MCF 10A (cell line): ENCODE measurements around the gene FMNL2. TPM values are rescaled to one million over a fixed set of nuclear protein-coding genes. Genes with fewer than 3 reads are reported as not detected.

Experiments
- BruUV-seq: library from RNA; stranded (reverse); fragments of 400-500 nt; replicated peaks from 2 replicates; lab custom pipeline; 2021; lab: Mats Ljungman, UMichigan
- CTCF ChIA-PET: fragments of 300-600 bp; sonication (Branson Sonifier 250); formaldehyde crosslinking; extraction: SDS; loops from one replicate; lab custom pipeline; 2021; ENCODE audit warnings: antibody characterized with exemption, inconsistent platforms; lab: Yijun Ruan, JAX
- POLR2A ChIA-PET: fragments of 300-600, 350-650 bp; sonication (Branson Sonifier 250); formaldehyde crosslinking; extraction: SDS; loops from one replicate; lab custom pipeline; 2020; ENCODE audit warnings: antibody characterized with exemption, inconsistent platforms; lab: Yijun Ruan, JAX
- DNase-seq: peaks from one replicate; pipeline ENCODE4 v3.0.0-alpha.2; 2018; ENCODE audit not compliant: unreplicated experiment
- H3K27ac Mint-ChIP-seq: one replicate; pipeline ENCODE4 v1.8.0; 2022; ENCODE audit warnings: mild to moderate bottlenecking, low read depth, mixed read lengths; ENCODE audit not compliant: unreplicated experiment
- H3K27me3 Mint-ChIP-seq: one replicate; pipeline ENCODE4 v1.8.0; 2022; ENCODE audit warnings: mixed read lengths; ENCODE audit not compliant: insufficient read depth, unreplicated experiment
- H3K36me3 Mint-ChIP-seq: one replicate; pipeline ENCODE4 v1.8.0; 2022; ENCODE audit warnings: mild to moderate bottlenecking, moderate library complexity, mixed read lengths; ENCODE audit not compliant: insufficient read depth, unreplicated experiment
- H3K4me1 Mint-ChIP-seq: one replicate; pipeline ENCODE4 v1.8.0; 2022; ENCODE audit warnings: mixed read lengths; ENCODE audit not compliant: insufficient read depth, unreplicated experiment
- H3K4me3 Mint-ChIP-seq: one replicate; pipeline ENCODE4 v1.8.0; 2022; ENCODE audit warnings: mild to moderate bottlenecking, moderate library complexity, mixed read lengths; ENCODE audit not compliant: unreplicated experiment
- H3K9me3 Mint-ChIP-seq: one replicate; pipeline ENCODE4 v1.8.0; 2022; ENCODE audit warnings: mixed read lengths; ENCODE audit not compliant: unreplicated experiment
- CTCF ChIP-seq: fragments of 200-600 bp; IDR thresholded peaks from one replicate; pipeline ENCODE4 v1.8.0; 2022; ENCODE audit warnings: antibody characterized with exemption, mild to moderate bottlenecking; ENCODE audit not compliant: unreplicated experiment
- intact Hi-C: fragments of 100-400 bp; cut with micrococcal nuclease; formaldehyde crosslinking; loops from 2 replicates; pipeline ENCODE4 v1.14.1; 2022
- total RNA-seq: library from RNA; stranded (reverse); gene quantifications from 2 replicates; pipeline ENCODE4 v1.2.3, GENCODE V29; 2022

Gene FMNL2
- total RNA-seq, 1 experiment from 2014 or later: 76.5 TPM

- no peak overlapping the region for H3K4me3 Mint-ChIP-seq
- intact Hi-C loops: no loop called here
- peaks cover 13% of the 10 kb centered on the region for H3K36me3 Mint-ChIP-seq
- H3K27ac Mint-ChIP-seq: peak overlapping the region; percentile 64
- peaks cover 21% of the 10 kb centered on the region for H3K4me1 Mint-ChIP-seq
- ChIA-PET CTCF (interaction anchor here (1.1 to 2.2 kb wide), 5 partner anchors 9 to 50 kb away, joined by 3 to 11 read pairs (median 4); no protein-coding TSS in a partner anchor), POLR2A (interaction anchor here (0.7 to 2.6 kb wide), 4 partner anchors 10 to 27 kb away, joined by 3 to 23 read pairs (median 6); no protein-coding TSS in a partner anchor)
- no TSS peak for BruUV-seq
- TF ChIP-seq CTCF: no peak
- no peaks in the 10 kb centered on the region for H3K27me3 Mint-ChIP-seq
- no peak for DNase-seq
- no peaks in the 10 kb centered on the region for H3K9me3 Mint-ChIP-seq
Measured at GRCh38 chr2:152455738-152456137, 120.8 kb downstream of the FMNL2 start.

- POLR2A ChIA-PET: interaction anchor here (0.9 to 2.6 kb wide), 4 partner anchors 9 to 11 kb away, joined by 3 to 23 read pairs (median 6); no protein-coding TSS in a partner anchor
- peak; percentile 73 for DNase-seq
- CTCF ChIA-PET: interaction anchor here (0.7 to 1.6 kb wide), 4 partner anchors 10 to 118 kb away, joined by 3 to 4 read pairs (median 3); no protein-coding TSS in a partner anchor
- TF ChIP-seq CTCF: no peak
- Mint-ChIP-seq H3K27me3 (no peaks in the 10 kb centered on the region), H3K36me3 (peaks cover 13% of the 10 kb centered on the region), H3K27ac (peak overlapping the region; percentile 64), H3K4me1 (peaks cover 21% of the 10 kb centered on the region), H3K4me3 (no peak overlapping the region), H3K9me3 (no peaks in the 10 kb centered on the region)
- BruUV-seq: no TSS peak
- intact Hi-C loops: no loop called here
Measured at GRCh38 chr2:152456262-152456661, 121.3 kb downstream of the FMNL2 start.

GRCh38 chr2:152458441-152458940 is 123.5 kb downstream of the FMNL2 start:
- Mint-ChIP-seq H3K27me3 (no peaks in the 10 kb centered on the region), H3K4me1 (peaks cover 21% of the 10 kb centered on the region), H3K9me3 (no peaks in the 10 kb centered on the region), H3K4me3 (no peak overlapping the region), H3K27ac (no peak overlapping the region), H3K36me3 (peaks cover 6% of the 10 kb centered on the region)
- no peak for DNase-seq
- POLR2A ChIA-PET: no interaction called here
- BruUV-seq: no TSS peak
- intact Hi-C loops: no loop called here
- TF ChIP-seq CTCF: no peak
- CTCF ChIA-PET: no interaction called here

- BruUV-seq: no TSS peak
- H3K4me3 Mint-ChIP-seq: no peak overlapping the region
- DNase-seq: no peak
- CTCF ChIA-PET: interaction anchor here (0.8 kb wide), 1 partner anchor 41 kb away, joined by 4 read pairs; no protein-coding TSS in a partner anchor
- H3K27me3 Mint-ChIP-seq: no peaks in the 10 kb centered on the region
- no peaks in the 10 kb centered on the region for H3K9me3 Mint-ChIP-seq
- POLR2A ChIA-PET: interaction anchor here (1.5 kb wide), 1 partner anchor 9 kb away, joined by 6 read pairs; no protein-coding TSS in a partner anchor
- H3K27ac Mint-ChIP-seq: no peak overlapping the region
- H3K4me1 Mint-ChIP-seq: peaks cover 21% of the 10 kb centered on the region
- peaks cover 12% of the 10 kb centered on the region for H3K36me3 Mint-ChIP-seq
- intact Hi-C loops: no loop called here
- TF ChIP-seq CTCF: no peak
Measured at GRCh38 chr2:152459091-152459490, 124.1 kb downstream of the FMNL2 start.
